ENCODE results near the gene PITPNC1. TPM values are rescaled to one million over a fixed set of nuclear protein-coding genes. Genes with fewer than 3 reads are reported as not detected.
"Not testable (repeated sequence)": the region's sequence is repeated elsewhere in the genome, so short reads cannot be mapped to it uniquely, and the experiment has no call there.

PITPNC1 gene
- total RNA-seq, 4 donors from 2014 or later = 8.0 to 20.4 (median 9.6) TPM

DNA sequence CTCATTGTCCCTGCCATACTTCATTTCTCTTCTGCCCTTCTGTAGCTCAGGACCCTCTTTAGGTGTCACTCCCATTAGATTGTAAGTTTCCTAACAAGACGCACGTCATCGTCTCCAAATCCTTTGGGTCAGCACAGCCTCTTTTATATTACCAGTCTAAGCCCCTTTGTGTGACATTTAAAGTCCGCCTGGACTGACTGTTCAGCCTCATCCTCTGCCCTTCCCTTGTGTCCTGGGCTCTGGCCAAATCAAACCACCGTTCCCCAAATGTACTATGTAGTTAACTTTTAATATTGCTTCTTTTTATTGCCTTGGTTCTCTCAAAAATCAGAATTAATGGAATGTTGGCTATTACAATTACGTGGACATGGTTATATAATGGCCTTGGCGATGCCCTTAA, 38.2 kb downstream of the PITPNC1 start:
- Histone ChIP-seq H3K4me1 (peaks cover 0 to 4% (median 0%) of the 10 kb centered on the region in 4 donors), H3K27me3 (no peaks in the 10 kb centered on the region), H3K9me3 (peaks cover 0 to 4% (median 0%) of the 10 kb centered on the region in 4 donors), H3K4me3 (no peak overlapping the region), H3K36me3 (no peaks in the 10 kb centered on the region), H3K27ac (no peak overlapping the region)
- WGBS, 2 donors = 66 to 68% methylated on average over 7 of the region's 7 CpGs
- TF ChIP-seq EP300 (IDR thresholded peaks at IDR 0.05) (no peak), POLR2A (IDR thresholded peaks at IDR 0.05) (no peak)
- TF ChIP-seq, protein P1, sequence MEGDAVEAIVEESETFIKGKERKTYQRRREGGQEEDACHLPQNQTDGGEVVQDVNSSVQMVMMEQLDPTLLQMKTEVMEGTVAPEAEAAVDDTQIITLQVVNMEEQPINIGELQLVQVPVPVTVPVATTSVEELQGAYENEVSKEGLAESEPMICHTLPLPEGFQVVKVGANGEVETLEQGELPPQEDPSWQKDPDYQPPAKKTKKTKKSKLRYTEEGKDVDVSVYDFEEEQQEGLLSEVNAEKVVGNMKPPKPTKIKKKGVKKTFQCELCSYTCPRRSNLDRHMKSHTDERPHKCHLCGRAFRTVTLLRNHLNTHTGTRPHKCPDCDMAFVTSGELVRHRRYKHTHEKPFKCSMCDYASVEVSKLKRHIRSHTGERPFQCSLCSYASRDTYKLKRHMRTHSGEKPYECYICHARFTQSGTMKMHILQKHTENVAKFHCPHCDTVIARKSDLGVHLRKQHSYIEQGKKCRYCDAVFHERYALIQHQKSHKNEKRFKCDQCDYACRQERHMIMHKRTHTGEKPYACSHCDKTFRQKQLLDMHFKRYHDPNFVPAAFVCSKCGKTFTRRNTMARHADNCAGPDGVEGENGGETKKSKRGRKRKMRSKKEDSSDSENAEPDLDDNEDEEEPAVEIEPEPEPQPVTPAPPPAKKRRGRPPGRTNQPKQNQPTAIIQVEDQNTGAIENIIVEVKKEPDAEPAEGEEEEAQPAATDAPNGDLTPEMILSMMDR (IDR thresholded peaks at IDR 0.05) = no peak
- DNase-seq (ENCODE audit: low spot score in 2 of 2) = no peak

DNA sequence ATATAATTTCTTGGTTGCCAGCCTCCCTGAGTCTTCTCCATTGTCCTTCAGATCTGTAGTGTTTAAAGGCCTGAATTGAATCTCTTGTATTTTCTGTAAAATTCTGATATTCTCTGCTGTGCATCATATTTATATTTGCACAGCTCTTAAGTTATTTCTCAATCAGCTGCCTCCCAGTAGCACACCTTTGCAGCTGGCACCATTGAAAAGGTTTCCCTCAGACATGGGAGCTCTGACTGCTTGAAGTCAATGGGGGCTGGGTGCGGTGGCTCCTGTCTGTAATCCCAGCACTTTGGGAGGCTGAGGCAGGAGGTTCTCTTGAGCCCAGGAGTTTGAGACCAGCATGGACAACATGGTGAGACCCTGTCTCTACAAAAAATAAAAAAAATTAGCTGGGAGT, 40.4 kb downstream of the PITPNC1 start:
- Histone ChIP-seq H3K27ac (no peak overlapping the region), H3K27me3 (no peaks in the 10 kb centered on the region), H3K4me3 (no peak overlapping the region), H3K36me3 (no peaks in the 10 kb centered on the region), H3K4me1 (peaks cover 0 to 9% (median 2%) of the 10 kb centered on the region in 4 donors), H3K9me3 (peaks cover 0 to 4% (median 0%) of the 10 kb centered on the region in 4 donors)
- TF ChIP-seq, protein P1 (IDR thresholded peaks at IDR 0.05) = no peak
- no peak for TF ChIP-seq EP300 (IDR thresholded peaks at IDR 0.05)
- no peak for TF ChIP-seq POLR2A (IDR thresholded peaks at IDR 0.05)
- no peak for DNase-seq (ENCODE audit: low spot score in 2 of 2)
- WGBS, 2 donors = 94 to 100% methylated on average over 1 of the region's 1 CpG

DNA sequence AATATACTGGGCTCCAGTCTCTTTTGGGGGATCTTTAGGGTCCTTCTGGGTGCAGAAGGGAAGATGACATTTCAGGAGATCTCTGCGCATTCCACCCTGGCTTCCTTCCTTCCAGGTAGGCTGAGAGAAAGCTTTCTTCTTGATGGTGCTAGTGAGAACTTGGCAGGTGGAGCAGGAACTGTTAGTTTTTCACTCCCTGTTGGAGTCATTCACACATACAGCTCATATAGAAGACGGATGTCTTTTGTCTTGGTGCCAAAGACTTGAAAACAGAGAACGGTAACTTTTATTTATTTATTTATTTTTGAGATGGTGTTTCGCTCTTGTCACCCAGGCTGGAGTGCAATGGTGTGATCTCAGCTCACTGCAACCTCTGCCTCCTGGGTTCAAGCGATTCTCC, 43.9 kb downstream of the PITPNC1 start:
- Histone ChIP-seq H3K27ac (peak overlapping the region in 1 of 4 donors; percentile 43), H3K4me1 (peaks cover 0 to 6% (median 2%) of the 10 kb centered on the region in 4 donors), H3K36me3 (no peaks in the 10 kb centered on the region), H3K9me3 (no peaks in the 10 kb centered on the region), H3K4me3 (no peak overlapping the region), H3K27me3 (no peaks in the 10 kb centered on the region)
- TF ChIP-seq, protein P1 (IDR thresholded peaks at IDR 0.05) = no peak
- no peak for TF ChIP-seq POLR2A (IDR thresholded peaks at IDR 0.05)
- no peak for TF ChIP-seq EP300 (IDR thresholded peaks at IDR 0.05)
- 87 to 89% methylated on average over 5 of the region's 5 CpGs for WGBS, 2 donors
- no peak for DNase-seq (ENCODE audit: low spot score in 2 of 2)

DNA sequence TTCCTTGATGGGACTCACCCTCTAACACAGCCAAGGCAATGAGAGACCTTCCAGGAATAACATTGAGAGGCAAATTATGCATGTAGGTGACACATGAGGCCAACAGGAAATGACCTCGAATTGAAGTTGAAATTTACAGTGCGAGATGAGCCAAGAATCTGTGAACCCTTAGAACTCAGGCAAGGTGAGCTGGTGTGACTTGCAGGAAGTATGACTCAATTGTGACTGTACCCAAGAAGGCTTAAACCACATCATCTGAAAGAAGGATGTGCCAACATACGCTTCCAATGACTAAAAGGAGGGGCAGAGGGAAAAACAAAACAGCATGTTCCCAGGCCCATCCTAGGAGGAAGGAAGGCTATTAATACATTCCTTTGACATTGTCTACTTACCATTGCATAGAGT, 44.8 kb downstream of the PITPNC1 start:
- TF ChIP-seq, protein P1 (IDR thresholded peaks at IDR 0.05) = no peak
- peak; percentile 37 to 85 for TF ChIP-seq EP300 (IDR thresholded peaks at IDR 0.05)
- peak overlapping the region in 2 of 4 donors; percentile 58 to 78 for H3K27ac ChIP-seq
- H3K36me3 ChIP-seq = no peaks in the 10 kb centered on the region
- whole genome bisulfite sequencing, 2 donors = 67 to 78% methylated on average over 3 of the region's 3 CpGs
- H3K4me3 ChIP-seq = no peak overlapping the region
- DNase-seq (ENCODE audit: low spot score in 2 of 2) = no peak
- H3K27me3 ChIP-seq = no peaks in the 10 kb centered on the region
- no peaks in the 10 kb centered on the region for H3K9me3 ChIP-seq
- peaks cover 0 to 6% (median 2%) of the 10 kb centered on the region in 4 donors for H3K4me1 ChIP-seq

DNA sequence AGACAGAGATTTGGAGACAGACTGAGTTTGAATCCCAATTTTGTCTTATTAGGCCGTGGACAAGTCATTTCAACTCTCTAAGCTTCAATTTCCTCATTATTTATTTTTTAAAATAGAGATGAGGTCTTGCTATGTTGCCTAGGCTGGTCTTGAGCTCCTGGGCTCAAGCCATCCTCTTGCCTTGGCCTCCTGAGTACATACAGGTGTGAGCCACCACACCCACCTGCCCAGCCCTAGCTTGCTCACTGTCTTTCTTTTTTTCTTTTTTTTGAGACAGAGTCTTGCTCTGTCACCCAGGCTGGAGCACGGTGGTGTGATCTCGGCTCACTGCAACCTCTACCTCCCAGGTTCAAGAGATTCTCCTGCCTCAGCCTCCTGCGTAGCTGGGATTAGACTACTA, 45.2 kb downstream of the PITPNC1 start:
- not testable (repeated sequence) for DNase-seq (ENCODE audit: low spot score in 2 of 2); H3K4me1 ChIP-seq; H3K4me3 ChIP-seq; H3K27me3 ChIP-seq; H3K9me3 ChIP-seq; H3K36me3 ChIP-seq
- WGBS, 2 donors = 95 to 97% methylated on average over 4 of the region's 4 CpGs
- H3K27ac ChIP-seq = peak overlapping the region in 2 of 4 donors; percentile 58 to 78

DNA sequence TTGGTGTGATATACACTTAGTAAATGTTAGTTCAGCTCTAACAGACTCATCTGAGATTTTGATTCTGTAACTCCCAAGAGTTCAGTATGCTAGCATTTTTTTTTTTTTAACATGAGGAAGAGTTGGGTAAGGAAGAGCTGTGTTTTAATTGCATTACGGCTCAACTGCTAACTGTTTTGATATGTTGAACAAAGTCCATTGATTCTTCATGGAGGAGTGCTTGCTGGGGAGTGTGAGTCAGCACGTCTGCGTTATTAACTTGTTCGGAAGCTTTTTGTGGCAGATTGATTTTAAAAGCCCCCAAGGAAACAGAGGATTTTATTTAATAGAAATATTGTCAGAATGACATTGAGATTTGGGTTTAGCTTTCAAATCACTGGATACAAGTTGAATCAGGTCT, 45.8 kb downstream of the PITPNC1 start:
- no peak for DNase-seq (ENCODE audit: low spot score in 2 of 2)
- H3K27ac ChIP-seq = peak overlapping the region in 1 of 4 donors; percentile 78
- H3K9me3 ChIP-seq = no peaks in the 10 kb centered on the region
- WGBS, 2 donors = 60 to 78% methylated on average over 4 of the region's 4 CpGs
- no peaks in the 10 kb centered on the region for H3K27me3 ChIP-seq
- H3K4me3 ChIP-seq = no peak overlapping the region
- TF ChIP-seq POLR2A (IDR thresholded peaks at IDR 0.05) (no peak), EP300 (IDR thresholded peaks at IDR 0.05) (no peak)
- TF ChIP-seq, protein P1 (IDR thresholded peaks at IDR 0.05) = no peak
- H3K36me3 ChIP-seq = no peaks in the 10 kb centered on the region
- H3K4me1 ChIP-seq = peaks cover 0 to 6% (median 2%) of the 10 kb centered on the region in 4 donors

All from tibial nerve (tissue), 4 donors.